B cell (primary cell): Measurements from ENCODE around the gene OTOF. TPM values are rescaled to one million over a fixed set of nuclear protein-coding genes. Genes with fewer than 3 reads are reported as not detected.

Experiments
- ATAC-seq: fragments of 200-7000 bp; cut with Tn5 transposase; one replicate; pipeline ENCODE4 v1.10.0; 2021; ENCODE audit warnings: low read depth, mild to moderate bottlenecking, moderate number of reproducible peaks, moderate library complexity
- CTCF ChIA-PET: fragments of 350-600 bp; sonication (Branson Sonifier 250); formaldehyde crosslinking; loops from one replicate; lab custom pipeline; 2021; ENCODE audit warnings: antibody characterized with exemption, inconsistent platforms; lab: Charles Lee
- POLR2A ChIA-PET: fragments of 350-600 bp; sonication (Branson Sonifier 250); formaldehyde crosslinking; loops from one replicate; lab custom pipeline; 2021; ENCODE audit warnings: antibody characterized with exemption; lab: Charles Lee
- DNase-seq: peaks from one replicate; pipeline ENCODE4 v3.0.0; 2013
- H2AFZ ChIP-seq: 2 replicates; pipeline ENCODE4 v1.6.1; 2012; ENCODE audit warnings: mild to moderate bottlenecking, low read depth, low read length; ENCODE audit not compliant: insufficient read depth, poor library complexity, severe bottlenecking
- H3K27ac ChIP-seq, 2 donors: 1 replicate in 1 of 2; 2 replicates in 1 of 2; pipeline ENCODE4 v1.5.1; 2012 to 2013; ENCODE audit warnings: low read length in 2 of 2, mild to moderate bottlenecking in 2 of 2, moderate library complexity in 1 of 2
- H3K27me3 ChIP-seq, 4 experiments: fragments of 200-600 bp in 1 of 4; sonication (generic) in 1 of 4; replicated peaks in 1 of 4; 1 replicate in 2 of 4; 2 replicates in 2 of 4; pipeline versions ENCODE4 v1.6.1 to v1.7.0; 2013 to 2016; ENCODE audit warnings: low read length in 3 of 4, mild to moderate bottlenecking in 2 of 4, mixed read lengths in 1 of 4, moderate library complexity in 1 of 4; ENCODE audit not compliant: insufficient read depth in 4 of 4, control insufficient read depth in 3 of 4; ENCODE audit errors: control extremely low read depth in 1 of 4
- H3K36me3 ChIP-seq, 2 experiments: replicated peaks in 1 of 2; 1 replicate in 1 of 2; 2 replicates in 1 of 2; pipeline versions ENCODE4 v1.6.1 to v1.7.1; 2013; ENCODE audit warnings: low read length in 1 of 2; ENCODE audit not compliant: insufficient read depth in 2 of 2, control insufficient read depth in 1 of 2; ENCODE audit errors: control extremely low read depth in 1 of 2, extremely low read depth in 1 of 2
- H3K4me1 ChIP-seq, 2 donors: fragments of 200-600 bp in 1 of 2; sonication (generic) in 1 of 2; 1 replicate in 1 of 2; 2 replicates in 1 of 2; pipeline versions ENCODE4 v1.5.1 to v1.6.1; 2013 to 2017; ENCODE audit warnings: low read length in 2 of 2; ENCODE audit not compliant: control insufficient read depth in 2 of 2, insufficient read depth in 2 of 2
- H3K4me2 ChIP-seq: replicated peaks from 2 replicates; pipeline ENCODE3; 2012; ENCODE audit warnings: mild to moderate bottlenecking, low read depth, low read length; ENCODE audit not compliant: poor library complexity, severe bottlenecking
- H3K4me3 ChIP-seq, 5 experiments: fragments of 200-600 bp in 1 of 5; sonication (generic) in 1 of 5; 1 replicate in 3 of 5; 2 replicates in 2 of 5; pipeline versions ENCODE4 v1.5.1 to v1.7.0; 2011 to 2016; ENCODE audit warnings: low read length in 4 of 5, mild to moderate bottlenecking in 4 of 5, low read depth in 2 of 5, control low read depth in 1 of 5, moderate library complexity in 1 of 5; ENCODE audit not compliant: insufficient read depth in 1 of 5; ENCODE audit errors: control extremely low read depth in 1 of 5, extremely low read depth in 1 of 5
- H3K79me2 ChIP-seq: fragments of 200-600 bp; sonication (generic); one replicate; pipeline ENCODE4 v1.6.0; 2016; ENCODE audit warnings: low read length; ENCODE audit not compliant: control insufficient read depth, insufficient read depth
- H3K9ac ChIP-seq: fragments of 200-600 bp; sonication (generic); 2 replicates; pipeline ENCODE4 v1.6.1; 2017; ENCODE audit warnings: mild to moderate bottlenecking, low read length, moderate library complexity
- H3K9me3 ChIP-seq, 3 donors: one replicate each; pipeline versions ENCODE4 v1.6.1 to v1.7.1; 2013; ENCODE audit warnings: low read length in 2 of 3; ENCODE audit not compliant: control insufficient read depth in 2 of 3, insufficient read depth in 1 of 3; ENCODE audit errors: control extremely low read depth in 1 of 3
- H4K20me1 ChIP-seq: 2 replicates; pipeline ENCODE4 v1.6.0; 2012; ENCODE audit warnings: mild to moderate bottlenecking, low read length; ENCODE audit not compliant: insufficient read depth, control insufficient read depth, poor library complexity, severe bottlenecking
- H3K27ac Mint-ChIP-seq: one replicate; pipeline ENCODE4 v1.8.0; 2021; ENCODE audit warnings: mixed read lengths
- H3K27me3 Mint-ChIP-seq: one replicate; pipeline ENCODE4 v1.8.0; 2021; ENCODE audit warnings: mixed read lengths
- H3K4me1 Mint-ChIP-seq: one replicate; pipeline ENCODE4 v1.8.0; 2021; ENCODE audit warnings: mixed read lengths
- H3K4me3 Mint-ChIP-seq: one replicate; pipeline ENCODE4 v1.8.0; 2021; ENCODE audit warnings: mixed read lengths
- H3K9me3 Mint-ChIP-seq: one replicate; pipeline ENCODE4 v1.8.0; 2022; ENCODE audit warnings: mixed read lengths; ENCODE audit not compliant: insufficient read depth
- EZH2 ChIP-seq: IDR thresholded peaks from 2 replicates; pipeline ENCODE4 v1.6.1; 2012; ENCODE audit warnings: borderline replicate concordance, low read depth, mild to moderate bottlenecking, moderate library complexity, low read length; ENCODE audit not compliant: insufficient read depth, poor library complexity, severe bottlenecking
- WGBS: methylation state at CpG from one replicate; pipeline ENCODE4 v1.1.5; 2013; ENCODE audit warnings: missing lambda C conversion rate; ENCODE audit not compliant: insufficient coverage; 5-methylcytosine and 5-hydroxymethylcytosine counted together
- intact Hi-C: fragments of 100-400 bp; cut with micrococcal nuclease; formaldehyde crosslinking; loops from one replicate; pipeline ENCODE4 v1.10.0; 2022
- polyA plus RNA-seq: library from polyadenylated mRNA; depleted of rRNA; stranded (reverse); fragments of >200 nt; gene quantifications from 2 replicates; pipeline ENCODE4 v1.2.3, GENCODE V29; 2012
- total RNA-seq, 2 donors: library from RNA; stranded (reverse); fragments of 120-200 nt in 1 of 2; gene quantifications; 1 replicate in 1 of 2; 2 replicates in 1 of 2; pipeline versions ENCODE4 v1.2.3 to v1.2.4, GENCODE V29; 2013 to 2022
- TF ChIP-seq, protein P1 (sequence below): fragments of 200-600 bp; IDR thresholded peaks from one replicate; pipeline ENCODE4 v1.8.0; 2022; ENCODE audit warnings: antibody characterized with exemption, mild to moderate bottlenecking

Gene OTOF
- total and polyA plus RNA-seq, 2 donors (not counting 1 experiment from before 2014, with no cell fraction given), result not detected

DNA sequence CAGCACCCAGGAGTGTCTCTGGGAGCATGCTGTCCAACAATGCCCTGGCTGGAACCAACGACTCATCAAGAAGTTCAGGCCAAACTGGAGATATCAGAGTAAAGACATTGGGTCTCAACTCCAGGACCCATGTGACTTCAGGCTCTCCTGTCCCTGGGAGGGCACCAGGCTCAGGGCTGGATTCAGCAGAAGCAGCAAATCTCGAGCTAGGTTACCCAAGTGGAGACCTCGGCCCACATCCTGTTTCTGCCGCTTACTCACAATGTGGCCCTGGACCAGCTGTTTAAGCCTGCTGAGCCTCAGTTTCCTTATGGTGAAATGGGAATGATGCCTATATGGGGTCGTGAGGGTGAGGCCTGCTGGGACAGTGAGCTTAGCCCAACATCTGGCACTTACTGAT is 9.3 kb upstream of the OTOF start:
- WGBS, result 69% methylated on average over 5 of the region's 5 CpGs
- ChIA-PET POLR2A (no interaction called here), CTCF (interaction anchor here (0.6 kb wide), 1 partner anchor 16 kb away, joined by 3 read pairs; no protein-coding TSS in a partner anchor)
- H3K27me3 Mint-ChIP-seq, result peaks cover 9% of the 10 kb centered on the region
- no peaks in the 10 kb centered on the region for H4K20me1 ChIP-seq
- TF ChIP-seq, protein P1, sequence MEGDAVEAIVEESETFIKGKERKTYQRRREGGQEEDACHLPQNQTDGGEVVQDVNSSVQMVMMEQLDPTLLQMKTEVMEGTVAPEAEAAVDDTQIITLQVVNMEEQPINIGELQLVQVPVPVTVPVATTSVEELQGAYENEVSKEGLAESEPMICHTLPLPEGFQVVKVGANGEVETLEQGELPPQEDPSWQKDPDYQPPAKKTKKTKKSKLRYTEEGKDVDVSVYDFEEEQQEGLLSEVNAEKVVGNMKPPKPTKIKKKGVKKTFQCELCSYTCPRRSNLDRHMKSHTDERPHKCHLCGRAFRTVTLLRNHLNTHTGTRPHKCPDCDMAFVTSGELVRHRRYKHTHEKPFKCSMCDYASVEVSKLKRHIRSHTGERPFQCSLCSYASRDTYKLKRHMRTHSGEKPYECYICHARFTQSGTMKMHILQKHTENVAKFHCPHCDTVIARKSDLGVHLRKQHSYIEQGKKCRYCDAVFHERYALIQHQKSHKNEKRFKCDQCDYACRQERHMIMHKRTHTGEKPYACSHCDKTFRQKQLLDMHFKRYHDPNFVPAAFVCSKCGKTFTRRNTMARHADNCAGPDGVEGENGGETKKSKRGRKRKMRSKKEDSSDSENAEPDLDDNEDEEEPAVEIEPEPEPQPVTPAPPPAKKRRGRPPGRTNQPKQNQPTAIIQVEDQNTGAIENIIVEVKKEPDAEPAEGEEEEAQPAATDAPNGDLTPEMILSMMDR, result no peak
- no peak for TF ChIP-seq EZH2
- peaks cover 0 to 3% (median 0%) of the 10 kb centered on the region in 3 donors for H3K9me3 ChIP-seq
- no peak overlapping the region for H2AFZ ChIP-seq
- H3K4me3 Mint-ChIP-seq, result no peak overlapping the region
- no peak overlapping the region for H3K27ac ChIP-seq
- DNase-seq, result no peak
- H3K4me1 ChIP-seq, result no peaks in the 10 kb centered on the region
- H3K27ac Mint-ChIP-seq, result no peak overlapping the region
- no peak overlapping the region for H3K4me2 ChIP-seq
- no peak for ATAC-seq
- H3K27me3 ChIP-seq, result no peaks in the 10 kb centered on the region
- no peaks in the 10 kb centered on the region for H3K4me1 Mint-ChIP-seq
- no peak overlapping the region for H3K9ac ChIP-seq
- H3K79me2 ChIP-seq, result no peaks in the 10 kb centered on the region
- H3K4me3 ChIP-seq, result no peak overlapping the region
- H3K36me3 ChIP-seq, result no peaks in the 10 kb centered on the region
- H3K9me3 Mint-ChIP-seq, result no peaks in the 10 kb centered on the region
- intact Hi-C loops, result no loop called here

GRCh38 chr2:26486789-26487188 is 8.9 kb upstream of the OTOF start:
- Histone ChIP-seq H3K27me3 (no peaks in the 10 kb centered on the region), H3K4me3 (no peak overlapping the region), H4K20me1 (no peaks in the 10 kb centered on the region), H3K4me2 (no peak overlapping the region), H3K4me1 (no peaks in the 10 kb centered on the region), H2AFZ (no peak overlapping the region), H3K27ac (no peak overlapping the region), H3K79me2 (no peaks in the 10 kb centered on the region), H3K9ac (no peak overlapping the region), H3K36me3 (no peaks in the 10 kb centered on the region), H3K9me3 (peaks cover 0 to 3% (median 0%) of the 10 kb centered on the region in 3 donors)
- POLR2A ChIA-PET, result no interaction called here
- no peaks in the 10 kb centered on the region for H3K9me3 Mint-ChIP-seq
- TF ChIP-seq, protein P1, result no peak
- TF ChIP-seq EZH2, result no peak
- no peaks in the 10 kb centered on the region for H3K4me1 Mint-ChIP-seq
- intact Hi-C loops, result no loop called here
- H3K27ac Mint-ChIP-seq, result no peak overlapping the region
- peaks cover 9% of the 10 kb centered on the region for H3K27me3 Mint-ChIP-seq
- WGBS, result 92% methylated on average over 2 of the region's 3 CpGs
- ATAC-seq (no peak), DNase-seq (no peak)
- CTCF ChIA-PET, result no interaction called here
- no peak overlapping the region for H3K4me3 Mint-ChIP-seq
